Kidney (tissue), 14 donors: ENCODE measurements around the gene XYLT1. TPM values are rescaled to one million over a fixed set of nuclear protein-coding genes. Genes with fewer than 3 reads are reported as not detected.

Source experiments
- DNase-seq, 5 donors: peaks; one replicate each; pipeline ENCODE4 v3.0.0-alpha.2; 2013 to 2020
- FAIRE-seq: peaks from 2 replicates; lab custom pipeline; 2012; peaks lifted over from hg19 to GRCh38; lab: Jason Lieb, UNC
- H3K27ac ChIP-seq, 2 donors: one replicate each; pipeline ENCODE4 v1.7.0; 2013; ENCODE audit warnings: low read depth in 2 of 2, low read length in 2 of 2, inconsistent platforms in 1 of 2
- H3K27me3 ChIP-seq: one replicate; pipeline ENCODE4 v1.7.1; 2013; ENCODE audit warnings: low read length, inconsistent platforms; ENCODE audit not compliant: control insufficient read depth, insufficient read depth
- H3K36me3 ChIP-seq, 3 donors: one replicate each; pipeline versions ENCODE4 v1.7.0 to v1.7.1; 2013; ENCODE audit warnings: low read length in 3 of 3, control low read depth in 1 of 3, inconsistent platforms in 1 of 3; ENCODE audit not compliant: insufficient read depth in 3 of 3, control insufficient read depth in 2 of 3
- H3K4me1 ChIP-seq, 3 donors: one replicate each; pipeline versions ENCODE4 v1.7.0 to v1.7.1; 2013; ENCODE audit warnings: low read length in 3 of 3, inconsistent platforms in 1 of 3, low read depth in 1 of 3; ENCODE audit not compliant: control insufficient read depth in 2 of 3, insufficient read depth in 2 of 3
- H3K4me3 ChIP-seq, 3 donors: one replicate each; pipeline versions ENCODE4 v1.7.0 to v1.8.1; 2013; ENCODE audit warnings: low read length in 3 of 3, control low read depth in 1 of 3, inconsistent platforms in 1 of 3
- H3K9ac ChIP-seq, 3 donors: one replicate each; pipeline versions ENCODE4 v1.7.0 to v1.7.1; 2013; ENCODE audit warnings: low read length in 3 of 3, control low read depth in 1 of 3, inconsistent platforms in 1 of 3
- H3K9me3 ChIP-seq, 3 donors: one replicate each; pipeline versions ENCODE4 v1.7.0 to v1.7.1; 2013; ENCODE audit warnings: low read length in 3 of 3, control low read depth in 1 of 3, inconsistent platforms in 1 of 3; ENCODE audit not compliant: control insufficient read depth in 2 of 3, insufficient read depth in 1 of 3
- intact Hi-C: fragments of 100-400 bp; cut with DNase I; formaldehyde crosslinking; loops from one replicate; pipeline ENCODE4 v1.11.1; 2022
- polyA plus RNA-seq: library from polyadenylated mRNA; stranded (reverse); fragments of 350-450 nt; fragmentation: Illumina TruSeq; extraction: RNeasy Lipid Tissue Mini Kit (QIAGEN cat#74804); gene quantifications from one replicate; pipeline ENCODE4 v1.2.3, GENCODE V29; 2014; ENCODE audit warnings: low read depth, low replicate concordance; ENCODE audit not compliant: insufficient read depth
- total RNA-seq: library from RNA; stranded (reverse); fragmentation: NEBNext Ultra II Directional; extraction: Animal tissue kit (Norgen Biotek cat#: 25700); gene quantifications from one replicate; pipeline ENCODE4 v1.2.1, GENCODE V29; 2021
- TF ChIP-seq, protein P1 (sequence below): IDR thresholded peaks from 3 replicates; pipeline ENCODE4 v1.5.1; 2012; ENCODE audit warnings: mild to moderate bottlenecking, moderate library complexity, borderline replicate concordance; ENCODE audit not compliant: insufficient read depth; ENCODE audit errors: extremely low read depth
- donor health status: control.
- donor health status: control.
- donor health status: control.
- donor health status: control.
- donor health status: control.
- donor health status: DM: yes; HTN: yes; CAD: no.
- donor health status: Normal renal cell carcinoma (clear cell type).

Gene XYLT1
- total and polyA plus RNA-seq, 2 donors from 2014 or later, result 0.52 to 7.6 TPM

GRCh38 chr16:17445421-17445820 lies 25.3 kb downstream of the XYLT1 start:
- no peak for FAIRE-seq
- Histone ChIP-seq H3K27me3 (no peaks in the 10 kb centered on the region), H3K36me3 (no peaks in the 10 kb centered on the region), H3K9me3 (no peaks in the 10 kb centered on the region), H3K27ac (no peak overlapping the region), H3K4me3 (no peak overlapping the region), H3K4me1 (peaks cover 0 to 3% (median 0%) of the 10 kb centered on the region in 3 donors), H3K9ac (no peak overlapping the region)
- DNase-seq, result no peak
- intact Hi-C loops, result no loop called here
- TF ChIP-seq, protein P1, sequence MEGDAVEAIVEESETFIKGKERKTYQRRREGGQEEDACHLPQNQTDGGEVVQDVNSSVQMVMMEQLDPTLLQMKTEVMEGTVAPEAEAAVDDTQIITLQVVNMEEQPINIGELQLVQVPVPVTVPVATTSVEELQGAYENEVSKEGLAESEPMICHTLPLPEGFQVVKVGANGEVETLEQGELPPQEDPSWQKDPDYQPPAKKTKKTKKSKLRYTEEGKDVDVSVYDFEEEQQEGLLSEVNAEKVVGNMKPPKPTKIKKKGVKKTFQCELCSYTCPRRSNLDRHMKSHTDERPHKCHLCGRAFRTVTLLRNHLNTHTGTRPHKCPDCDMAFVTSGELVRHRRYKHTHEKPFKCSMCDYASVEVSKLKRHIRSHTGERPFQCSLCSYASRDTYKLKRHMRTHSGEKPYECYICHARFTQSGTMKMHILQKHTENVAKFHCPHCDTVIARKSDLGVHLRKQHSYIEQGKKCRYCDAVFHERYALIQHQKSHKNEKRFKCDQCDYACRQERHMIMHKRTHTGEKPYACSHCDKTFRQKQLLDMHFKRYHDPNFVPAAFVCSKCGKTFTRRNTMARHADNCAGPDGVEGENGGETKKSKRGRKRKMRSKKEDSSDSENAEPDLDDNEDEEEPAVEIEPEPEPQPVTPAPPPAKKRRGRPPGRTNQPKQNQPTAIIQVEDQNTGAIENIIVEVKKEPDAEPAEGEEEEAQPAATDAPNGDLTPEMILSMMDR, result no peak

DNA sequence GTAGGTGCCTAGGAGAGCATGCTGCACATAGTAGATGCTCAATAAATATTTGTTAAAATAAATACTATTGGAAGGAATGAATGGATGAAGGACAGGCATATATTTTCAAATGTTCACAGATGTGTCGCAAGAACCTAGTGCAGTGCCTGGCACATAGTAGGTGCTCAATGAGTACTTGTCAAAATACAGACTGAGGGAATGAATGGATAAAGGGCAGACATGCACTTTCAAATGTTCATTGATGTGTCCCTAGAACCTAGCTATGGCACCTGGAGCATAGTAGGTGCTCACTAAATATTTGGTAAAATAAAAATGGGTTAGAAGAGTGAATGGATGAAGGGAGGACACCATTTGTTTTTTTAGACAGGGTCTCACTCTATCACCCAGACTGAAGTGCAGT lies 26.1 kb downstream of the XYLT1 start:
- TF ChIP-seq, protein P1, result no peak
- Histone ChIP-seq H3K36me3 (no peaks in the 10 kb centered on the region), H3K4me3 (no peak overlapping the region), H3K27ac (no peak overlapping the region), H3K9me3 (no peaks in the 10 kb centered on the region), H3K27me3 (no peaks in the 10 kb centered on the region), H3K9ac (no peak overlapping the region), H3K4me1 (peaks cover 0 to 3% (median 0%) of the 10 kb centered on the region in 3 donors)
- FAIRE-seq, result no peak
- intact Hi-C loops, result no loop called here
- DNase-seq, result no peak

DNA sequence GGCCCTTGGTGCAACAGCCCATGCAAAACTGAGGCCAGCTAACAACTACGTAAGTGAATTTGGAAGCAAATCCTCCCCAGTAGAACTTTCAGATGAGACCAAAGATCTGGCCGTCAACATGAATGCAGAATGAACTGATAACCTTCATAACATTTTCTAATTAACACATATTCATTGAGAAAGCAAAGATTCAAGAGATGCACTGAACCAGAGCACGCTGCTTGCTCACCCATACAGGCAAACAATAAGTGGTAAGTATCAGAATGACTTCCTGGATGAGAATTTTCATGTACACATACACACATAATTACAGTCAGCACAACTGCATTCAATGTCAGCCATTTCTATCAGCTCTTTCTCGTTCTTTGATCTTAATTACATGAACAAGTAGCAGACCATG lies 30.6 kb downstream of the XYLT1 start:
- intact Hi-C loops, result no loop called here
- Histone ChIP-seq H3K27ac (no peak overlapping the region), H3K27me3 (no peaks in the 10 kb centered on the region), H3K9ac (no peak overlapping the region), H3K4me3 (no peak overlapping the region), H3K9me3 (no peaks in the 10 kb centered on the region), H3K4me1 (no peaks in the 10 kb centered on the region), H3K36me3 (no peaks in the 10 kb centered on the region)
- no peak for DNase-seq
- no peak for FAIRE-seq
- TF ChIP-seq, protein P1, result no peak

GRCh38 chr16:17439580-17439979 lies 31.2 kb downstream of the XYLT1 start:
- FAIRE-seq (no peak), DNase-seq (no peak)
- Histone ChIP-seq H3K27me3 (no peaks in the 10 kb centered on the region), H3K4me3 (no peak overlapping the region), H3K27ac (no peak overlapping the region), H3K9ac (no peak overlapping the region), H3K9me3 (no peaks in the 10 kb centered on the region), H3K36me3 (no peaks in the 10 kb centered on the region), H3K4me1 (no peaks in the 10 kb centered on the region)
- TF ChIP-seq, protein P1, result no peak
- intact Hi-C loops, result no loop called here
